GM10248 (cell line): ENCODE results near the gene AP2B1.

ENCODE experiments used
- CTCF ChIA-PET: fragments of 300-600 bp; sonication (Branson Sonifier 250); formaldehyde crosslinking; extraction: SDS; loops from one replicate; lab custom pipeline; 2021; ENCODE audit warnings: antibody characterized with exemption; lab: Yijun Ruan, JAX
- POLR2A ChIA-PET: fragments of 350-650 bp; sonication (Branson Sonifier 250); formaldehyde crosslinking; extraction: SDS; loops from one replicate; lab custom pipeline; 2020; ENCODE audit warnings: antibody characterized with exemption; lab: Yijun Ruan, JAX
- DNase-seq: peaks from one replicate; pipeline ENCODE4 v3.0.0; 2012; ENCODE audit errors: extremely low spot score
- CTCF ChIP-seq: IDR thresholded peaks from 2 replicates; pipeline ENCODE4 v1.5.1; 2012; ENCODE audit warnings: mild to moderate bottlenecking, low read depth; ENCODE audit errors: extremely low read depth, missing control alignments, control extremely low read depth

AP2B1 gene

DNA sequence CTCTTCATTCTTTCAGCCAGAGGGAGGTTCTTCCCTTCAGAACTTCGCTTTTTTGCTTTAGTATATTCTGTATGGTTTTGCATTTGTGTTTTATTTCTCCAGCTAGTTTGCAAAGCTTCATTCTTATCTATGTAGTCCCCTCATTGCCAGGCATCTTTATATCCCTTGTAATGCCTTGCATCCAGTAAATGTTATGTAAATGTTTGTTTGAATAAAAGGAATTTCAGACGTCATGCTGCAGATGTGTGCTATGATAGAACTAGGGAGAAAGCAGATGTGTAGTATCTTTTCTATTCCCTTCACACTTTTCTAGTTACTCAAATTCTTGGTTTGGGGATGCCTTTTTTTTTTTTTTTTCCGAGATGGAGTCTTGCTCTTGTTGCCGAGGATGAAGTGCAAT is 81.7 kb downstream of the AP2B1 start:
- CTCF ChIA-PET: interaction anchor here (2.0 kb wide), 1 partner anchor 78 kb away, joined by 4 read pairs; no protein-coding TSS in a partner anchor

GRCh38 chr17:35674552-35674951 is 87.4 kb downstream of the AP2B1 start:
- no peak for DNase-seq
- no peak for TF ChIP-seq CTCF
- ChIA-PET POLR2A (no interaction called here), CTCF (interaction anchor here (1.7 to 2.7 kb wide), 2 partner anchors 9 kb away, joined by 5 to 7 read pairs; no protein-coding TSS in a partner anchor)

More for the DNA sequence above, 81.7 kb downstream of the AP2B1 start:
- DNase-seq: no peak
- TF ChIP-seq CTCF: no peak
- POLR2A ChIA-PET: no interaction called here

- no peak for TF ChIP-seq CTCF
- ChIA-PET CTCF (interaction anchor here (1.4 kb wide), 1 partner anchor 10 kb away, joined by 3 read pairs; no protein-coding TSS in a partner anchor), POLR2A (no interaction called here)
- DNase-seq: no peak
Measured at GRCh38 chr17:35676441-35676840, 89.3 kb downstream of the AP2B1 start.

GRCh38 chr17:35679007-35679682 is 92.0 kb downstream of the AP2B1 start:
- POLR2A ChIA-PET: no interaction called here
- no peak for DNase-seq
- no peak for TF ChIP-seq CTCF
- CTCF ChIA-PET: no interaction called here

GRCh38 chr17:35683591-35683990 is 96.5 kb downstream of the AP2B1 start:
- POLR2A ChIA-PET: no interaction called here
- CTCF ChIA-PET: interaction anchor here (1.3 to 1.7 kb wide), 2 partner anchors 10 to 20 kb away, joined by 3 to 7 read pairs; no protein-coding TSS in a partner anchor
- TF ChIP-seq CTCF: no peak
- no peak for DNase-seq

DNA sequence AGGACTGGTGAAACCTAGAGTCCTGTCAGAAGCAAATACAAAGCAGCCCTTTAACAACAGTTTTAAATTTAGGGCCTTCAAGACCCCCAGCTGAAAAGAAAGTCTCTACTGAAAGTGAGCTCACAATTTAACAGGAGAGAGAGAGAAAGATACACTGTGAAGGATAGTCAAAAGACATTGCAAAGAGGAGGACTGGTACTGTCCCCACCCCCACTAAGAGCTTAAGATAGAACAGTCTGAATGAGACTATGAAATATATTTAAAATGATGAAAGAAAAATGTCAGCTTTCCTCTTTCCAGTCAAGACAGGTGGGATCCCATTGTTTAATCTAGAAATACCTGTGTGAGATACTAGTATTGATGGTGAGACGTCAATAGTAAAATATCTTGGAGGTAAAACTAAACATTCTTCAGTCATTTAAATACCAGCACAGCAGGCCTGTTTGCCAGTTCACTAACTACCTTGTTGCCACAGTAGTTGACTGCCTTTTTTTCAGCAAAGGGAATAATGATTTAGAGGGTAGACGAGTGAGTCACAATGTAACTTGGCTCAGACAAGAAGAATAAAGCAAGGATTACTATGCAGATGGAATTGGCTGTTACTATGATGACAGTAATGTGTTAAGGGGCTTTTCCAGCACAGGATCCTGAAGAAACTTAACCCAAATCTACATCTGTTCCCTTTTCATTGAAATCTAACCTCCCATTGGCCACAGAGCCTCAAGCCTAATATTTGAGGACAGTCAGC is 97.1 kb downstream of the AP2B1 start:
- POLR2A ChIA-PET: no interaction called here
- CTCF ChIA-PET: interaction anchor here (1.3 to 1.7 kb wide), 2 partner anchors 11 to 21 kb away, joined by 3 to 7 read pairs; no protein-coding TSS in a partner anchor

More for the DNA sequence above, 97.1 kb downstream of the AP2B1 start:
- TF ChIP-seq CTCF: no peak
- no peak for DNase-seq
